Heart right ventricle (tissue), 16 donors: ENCODE results near the gene ARHGEF16. TPM values are rescaled to one million over a fixed set of nuclear protein-coding genes. Genes with fewer than 3 reads are reported as not detected.

Source experiments
- ATAC-seq, 8 donors: fragments of 200-7000 bp; cut with Tn5 transposase; one replicate each; pipeline ENCODE4 v1.9.1; 2020; ENCODE audit warnings: mild to moderate bottlenecking in 8 of 8, moderate library complexity in 8 of 8, moderate number of reproducible peaks in 1 of 8
- DNase-seq, 2 donors: peaks; one replicate each; pipeline ENCODE4 v3.0.0-alpha.2; 2020
- H3K27ac ChIP-seq, 10 donors: fragments of 200-600 bp; sonication (generic) in 2 of 10; one replicate each; pipeline versions ENCODE4 v1.5.0 to v1.8.0; 2020 to 2022; ENCODE audit warnings: mild to moderate bottlenecking in 3 of 10
- H3K27me3 ChIP-seq, 7 donors: fragments of 200-600 bp; one replicate each; pipeline ENCODE4 v1.8.0; 2021 to 2022; ENCODE audit warnings: mild to moderate bottlenecking in 2 of 7
- H3K36me3 ChIP-seq, 9 donors: fragments of 200-600 bp; sonication (generic) in 1 of 9; one replicate each; pipeline versions ENCODE4 v1.5.0 to v1.8.0; 2020 to 2022; ENCODE audit warnings: mild to moderate bottlenecking in 2 of 9
- H3K4me1 ChIP-seq, 9 donors: fragments of 200-600 bp; sonication (generic) in 1 of 9; one replicate each; pipeline versions ENCODE4 v1.5.0 to v1.8.0; 2020 to 2022; ENCODE audit warnings: mild to moderate bottlenecking in 4 of 9
- H3K4me3 ChIP-seq, 10 donors: fragments of 200-600 bp; sonication (generic) in 2 of 10; one replicate each; pipeline versions ENCODE4 v1.5.0 to v1.8.0; 2020 to 2022; ENCODE audit warnings: mild to moderate bottlenecking in 7 of 10, moderate library complexity in 2 of 10
- H3K9me3 ChIP-seq, 11 donors: fragments of 200-600 bp in 10 of 11; sonication (generic) in 2 of 11; one replicate each; pipeline versions ENCODE4 v1.5.0 to v1.8.0; 2013 to 2022; ENCODE audit warnings: mild to moderate bottlenecking in 2 of 11, control low read depth in 1 of 11, moderate library complexity in 1 of 11
- WGBS, 2 donors: extraction: QIAGEN DNeasy Blood & Tissue Kit; methylation state at CpG; one replicate each; pipeline ENCODE4 v1.1.7; 2013; ENCODE audit warnings: inconsistent platforms in 1 of 2; 5-methylcytosine and 5-hydroxymethylcytosine counted together
- intact Hi-C, 10 donors: fragments of 100-400 bp; cut with DNase I; formaldehyde crosslinking; loops; one replicate each; pipeline versions ENCODE4 v1.11.1 to v1.14.2; 2022
- polyA plus RNA-seq, 2 donors: library from polyadenylated mRNA; stranded (reverse); fragments of 200-250 nt; gene quantifications; one replicate each; pipeline ENCODE4 v1.2.3, GENCODE V29; 2013
- total RNA-seq, 10 donors: library from RNA; stranded (reverse); fragmentation: NEBNext Ultra II Directional in 3 of 10; extraction: Animal tissue kit (Norgen Biotek cat#: 25700) in 3 of 10; gene quantifications; one replicate each; pipeline versions ENCODE4 v1.2.1 to v1.2.4, GENCODE V29; 2021 to 2023
- TF ChIP-seq, protein P1 (sequence below), 9 donors: fragments of 200-600 bp; sonication (generic) in 2 of 9; IDR thresholded peaks; one replicate each; pipeline versions ENCODE4 v1.5.0 to v1.8.0; 2021 to 2022; ENCODE audit warnings: antibody characterized with exemption in 9 of 9, mild to moderate bottlenecking in 5 of 9, moderate library complexity in 1 of 9
- donor health status: Arrhythmogenic right ventricular cardiomyopathy.
- donor health status: ischemic (EF 13 %, LVEDD 7.1; RV severe dilation, severe dysfunction).
- donor health status: healthy with polysubstance abuse.
- donor health status: DM: no; HTN: yes; CAD: no.
- donor health status: DM: no; HTN: no; CAD: no.
- donor health status: ischemic (EF 25% LVEDD 6.9; RV normal size, moderate dysfunction).
- donor health status: ischemic (EF 25% LVEDD 5.7; RV mildly dilated, moderate dysfunction).
- donor health status: healthy.
- donor health status: DM: yes; HTN: yes; CAD: no.
- donor health status: Ischemic cardiomyopathy.
- donor health status: ischemic (EF 35%, LVEDD 5.7; RV mildly dilated, moderate dysfunction).
- donor health status: nonischemic (EF 11% LVEDD 7.7; RV severe dilation, severe dysfunction).
- donor health status: DM: yes; HTN: yes; CAD: no.
- donor health status: PGD.
- donor health status: ischemic (EF 29% LVEDD 5.4; RV normal size, mild dysfunction).
- donor health status: nonischemic (EF 23%, LVEDD 6.1; RV moderate dilation, normal function).

Gene ARHGEF16
- total and polyA plus RNA-seq, 12 donors, result 0.17 to 1.1 (median 0.40) TPM

DNA sequence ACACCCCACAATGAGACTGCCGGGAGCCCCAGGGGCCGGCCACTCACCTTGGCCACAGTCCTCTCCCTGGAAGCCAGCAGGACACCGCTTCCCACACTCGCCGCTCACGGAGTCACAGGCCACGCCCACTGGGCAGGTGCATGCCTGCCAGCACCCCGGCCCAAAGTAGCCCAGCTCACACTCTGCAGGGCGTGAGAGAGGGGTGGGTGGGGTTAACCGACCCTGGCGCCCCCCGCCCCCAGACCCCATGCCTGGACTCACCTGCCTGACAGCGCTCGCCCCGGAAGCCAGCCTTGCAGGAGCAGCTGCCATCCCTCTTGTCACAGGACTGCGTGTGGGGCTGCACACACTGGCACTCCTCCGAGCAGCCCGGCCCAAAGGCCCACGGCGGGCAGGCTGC is 50.7 kb downstream of the ARHGEF16 start:
- no peaks in the 10 kb centered on the region for H3K9me3 ChIP-seq
- no peak overlapping the region for H3K27ac ChIP-seq
- TF ChIP-seq, protein P1, sequence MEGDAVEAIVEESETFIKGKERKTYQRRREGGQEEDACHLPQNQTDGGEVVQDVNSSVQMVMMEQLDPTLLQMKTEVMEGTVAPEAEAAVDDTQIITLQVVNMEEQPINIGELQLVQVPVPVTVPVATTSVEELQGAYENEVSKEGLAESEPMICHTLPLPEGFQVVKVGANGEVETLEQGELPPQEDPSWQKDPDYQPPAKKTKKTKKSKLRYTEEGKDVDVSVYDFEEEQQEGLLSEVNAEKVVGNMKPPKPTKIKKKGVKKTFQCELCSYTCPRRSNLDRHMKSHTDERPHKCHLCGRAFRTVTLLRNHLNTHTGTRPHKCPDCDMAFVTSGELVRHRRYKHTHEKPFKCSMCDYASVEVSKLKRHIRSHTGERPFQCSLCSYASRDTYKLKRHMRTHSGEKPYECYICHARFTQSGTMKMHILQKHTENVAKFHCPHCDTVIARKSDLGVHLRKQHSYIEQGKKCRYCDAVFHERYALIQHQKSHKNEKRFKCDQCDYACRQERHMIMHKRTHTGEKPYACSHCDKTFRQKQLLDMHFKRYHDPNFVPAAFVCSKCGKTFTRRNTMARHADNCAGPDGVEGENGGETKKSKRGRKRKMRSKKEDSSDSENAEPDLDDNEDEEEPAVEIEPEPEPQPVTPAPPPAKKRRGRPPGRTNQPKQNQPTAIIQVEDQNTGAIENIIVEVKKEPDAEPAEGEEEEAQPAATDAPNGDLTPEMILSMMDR (IDR thresholded peaks at IDR 0.05), result no peak
- no peaks in the 10 kb centered on the region for H3K36me3 ChIP-seq
- intact Hi-C loops, result no loop called here
- no peaks in the 10 kb centered on the region for H3K4me1 ChIP-seq
- no peak for DNase-seq
- H3K27me3 ChIP-seq, result no peaks in the 10 kb centered on the region
- no peak overlapping the region for H3K4me3 ChIP-seq
- ATAC-seq, result no peak
- 87 to 92% methylated on average over 16 to 20 of the region's 20 CpGs for WGBS, 2 donors

DNA sequence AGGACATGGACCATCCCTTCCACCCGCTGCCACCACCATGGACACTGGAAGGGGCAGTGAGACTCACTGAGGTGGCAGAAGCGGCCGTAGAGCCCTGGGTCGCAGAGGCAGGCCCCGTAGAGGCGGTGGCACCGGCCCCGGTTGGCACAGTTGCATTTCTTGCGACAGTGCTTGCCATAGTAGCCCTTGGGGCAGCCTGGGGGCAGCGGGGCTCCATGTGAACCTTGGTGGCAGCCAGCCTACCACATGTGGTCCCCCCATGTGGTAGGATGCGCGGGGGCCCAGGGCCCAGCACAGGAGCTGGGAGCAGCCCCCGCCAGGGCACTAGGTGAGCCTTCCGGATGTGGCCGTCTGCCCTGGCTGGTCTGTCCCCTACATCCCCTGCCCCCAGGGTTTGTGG is 51.6 kb downstream of the ARHGEF16 start:
- intact Hi-C loops, result no loop called here
- no peak for DNase-seq
- H3K27ac ChIP-seq, result no peak overlapping the region

DNA sequence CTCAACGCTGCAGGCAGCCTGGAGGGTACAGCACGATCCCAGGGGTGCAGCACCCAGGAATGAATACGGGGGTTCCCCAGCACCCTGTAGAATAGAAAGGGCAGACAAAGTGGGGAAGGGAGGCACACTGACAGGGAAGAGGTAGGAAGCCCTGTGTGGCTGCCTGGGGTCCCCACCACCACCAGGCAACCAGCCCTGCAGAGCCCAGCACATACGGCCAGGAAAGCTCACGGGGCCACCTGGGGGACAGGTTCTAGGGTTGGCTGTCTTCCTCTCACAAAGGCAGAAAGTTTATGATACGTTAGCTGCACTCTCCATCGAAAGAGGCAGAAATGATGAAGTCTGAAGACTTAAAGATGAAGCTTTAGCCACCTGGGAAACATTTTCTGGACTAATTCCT is 52.5 kb downstream of the ARHGEF16 start:
- Histone ChIP-seq H3K27ac (no peak overlapping the region), H3K4me3 (no peak overlapping the region), H3K27me3 (no peaks in the 10 kb centered on the region), H3K4me1 (no peaks in the 10 kb centered on the region), H3K36me3 (no peaks in the 10 kb centered on the region), H3K9me3 (no peaks in the 10 kb centered on the region)
- no peak for DNase-seq
- no peak for ATAC-seq
- intact Hi-C loops, result no loop called here
- TF ChIP-seq, protein P1 (IDR thresholded peaks at IDR 0.05), result no peak
- WGBS, 2 donors, result 89 to 95% methylated on average over 7 of the region's 7 CpGs

More for the DNA sequence above, 51.6 kb downstream of the ARHGEF16 start:
- Histone ChIP-seq H3K9me3 (no peaks in the 10 kb centered on the region), H3K27me3 (no peaks in the 10 kb centered on the region), H3K36me3 (no peaks in the 10 kb centered on the region), H3K4me3 (no peak overlapping the region), H3K4me1 (no peaks in the 10 kb centered on the region)
- TF ChIP-seq, protein P1 (IDR thresholded peaks at IDR 0.05), result no peak
- ATAC-seq, result no peak
- WGBS, 2 donors, result 97 to 98% methylated on average over 15 of the region's 15 CpGs

DNA sequence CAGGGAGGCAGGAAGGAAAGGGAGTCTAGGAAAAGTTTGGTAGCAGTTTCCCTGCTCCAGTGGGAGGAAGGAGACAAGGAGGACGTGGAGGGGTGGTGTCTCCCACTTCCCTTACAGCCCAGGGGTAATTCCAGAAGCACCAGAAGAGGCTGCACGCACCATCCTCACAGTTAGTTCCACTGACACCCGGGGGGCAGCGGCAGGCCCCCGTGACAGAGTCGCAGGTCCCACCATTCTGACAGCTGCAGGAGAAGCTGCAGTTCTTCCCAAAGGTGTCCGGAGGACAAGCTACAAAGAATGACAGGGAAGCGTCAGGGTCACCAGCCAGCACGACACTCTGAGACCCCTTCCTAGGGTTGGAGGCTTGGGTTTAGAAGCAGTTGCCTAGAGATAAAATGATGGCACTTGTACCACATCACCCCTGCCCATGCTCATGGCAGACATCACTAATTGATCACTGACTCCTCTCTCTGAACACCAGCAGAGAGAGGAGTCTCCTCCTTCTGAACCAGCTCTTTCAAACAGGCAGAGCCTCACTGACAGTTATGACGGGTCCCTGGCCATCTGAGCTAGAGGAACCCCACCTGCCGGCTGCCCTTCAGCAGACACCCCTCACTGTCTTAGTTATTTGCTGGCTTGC is 53.3 kb downstream of the ARHGEF16 start:
- H3K27ac ChIP-seq, result no peak overlapping the region
- H3K36me3 ChIP-seq, result no peaks in the 10 kb centered on the region
- DNase-seq (no peak), ATAC-seq (no peak)
- H3K4me3 ChIP-seq, result no peak overlapping the region
- WGBS, 2 donors, result 81 to 85% methylated on average over 11 of the region's 11 CpGs
- no peaks in the 10 kb centered on the region for H3K9me3 ChIP-seq
- H3K4me1 ChIP-seq, result no peaks in the 10 kb centered on the region
- H3K27me3 ChIP-seq, result no peaks in the 10 kb centered on the region
- intact Hi-C loops, result no loop called here
- TF ChIP-seq, protein P1 (IDR thresholded peaks at IDR 0.05), result no peak
